Endothelial cell of umbilical vein (primary cell): ENCODE data around the gene ADAM10. TPM values are rescaled to one million over a fixed set of nuclear protein-coding genes. Genes with fewer than 3 reads are reported as not detected.

Source experiments
- BruUV-seq: library from RNA; stranded (reverse); fragments of 400-500 nt; replicated peaks from 2 replicates; lab custom pipeline; 2021; lab: Mats Ljungman, UMichigan
- CTCF ChIA-PET: fragments of 300-600, 350-600 bp; sonication (Branson Sonifier 250); formaldehyde crosslinking; loops from one replicate; lab custom pipeline; 2021; ENCODE audit warnings: antibody characterized with exemption, inconsistent platforms; lab: Charles Lee
- POLR2A ChIA-PET: fragments of 300-600, 350-600 bp; sonication (Branson Sonifier 250); formaldehyde crosslinking; loops from one replicate; lab custom pipeline; 2021; ENCODE audit warnings: antibody characterized with exemption, inconsistent platforms; lab: Charles Lee
- DNase-seq: peaks from one replicate; pipeline ENCODE4 v3.0.0-alpha.2; 2011; ENCODE audit warnings: low read depth, low spot score
- FAIRE-seq: peaks from 2 replicates; lab custom pipeline; 2011; peaks lifted over from hg19 to GRCh38; lab: Jason Lieb, UNC
- H2AFZ ChIP-seq: 2 replicates; pipeline ENCODE4 v1.6.0; 2012; ENCODE audit warnings: low read depth, low read length, control low read depth, inconsistent platforms
- H3K27ac ChIP-seq: 2 replicates; pipeline ENCODE4 v1.5.1; 2011; ENCODE audit warnings: low read depth, mild to moderate bottlenecking, control low read depth, low read length, moderate library complexity; ENCODE audit not compliant: insufficient read depth
- H3K27me3 ChIP-seq, 2 experiments: 2 replicates each; pipeline versions ENCODE4 v1.6.0 to v1.6.1; 2011; ENCODE audit warnings: low read length in 2 of 2, mixed read lengths in 1 of 2; ENCODE audit not compliant: control insufficient read depth in 2 of 2, insufficient read depth in 2 of 2
- H3K36me3 ChIP-seq, 2 experiments: 2 replicates in 1 of 2; 3 replicates in 1 of 2; pipeline ENCODE4 v1.5.1; 2011; ENCODE audit warnings: low read length in 2 of 2, mild to moderate bottlenecking in 1 of 2, moderate library complexity in 1 of 2; ENCODE audit not compliant: control insufficient read depth in 2 of 2, insufficient read depth in 2 of 2; ENCODE audit errors: extremely low read depth in 1 of 2
- H3K4me1 ChIP-seq: 3 replicates; pipeline ENCODE4 v1.5.1; 2011; ENCODE audit warnings: mild to moderate bottlenecking, low read length; ENCODE audit not compliant: control insufficient read depth, insufficient read depth; ENCODE audit errors: extremely low read depth
- H3K4me2 ChIP-seq: 2 replicates; pipeline ENCODE4 v1.6.1; 2011; ENCODE audit warnings: low read length, control low read depth, mixed read lengths; ENCODE audit not compliant: insufficient read depth
- H3K4me3 ChIP-seq, 3 experiments: fragments of 200-600 bp in 1 of 3; sonication (generic), shearing (Covaris generic) in 1 of 3; replicated peaks in 1 of 3; 2 replicates each; pipeline ENCODE4 v1.5.1; 2011 to 2016; ENCODE audit warnings: control low read depth in 3 of 3, low read length in 3 of 3, mild to moderate bottlenecking in 2 of 3, inconsistent platforms in 1 of 3, low read depth in 1 of 3, moderate library complexity in 1 of 3; ENCODE audit not compliant: insufficient read depth in 1 of 3
- H3K79me2 ChIP-seq: 2 replicates; pipeline ENCODE4 v1.6.0; 2012; ENCODE audit warnings: low read length, inconsistent platforms; ENCODE audit not compliant: control insufficient read depth, insufficient read depth
- H3K9ac ChIP-seq: replicated peaks from 2 replicates; pipeline ENCODE3; 2011; ENCODE audit warnings: low read length, control low read depth; ENCODE audit not compliant: insufficient read depth; ENCODE audit errors: extremely low read depth
- H3K9me1 ChIP-seq: replicated peaks from 3 replicates; pipeline ENCODE4 v1.6.0; 2011; ENCODE audit warnings: mild to moderate bottlenecking, low read length; ENCODE audit not compliant: control insufficient read depth, insufficient read depth; ENCODE audit errors: extremely low read depth
- H3K9me3 ChIP-seq: replicated peaks from 2 replicates; pipeline ENCODE4 v1.5.1; 2012; ENCODE audit warnings: low read length, inconsistent platforms; ENCODE audit not compliant: control insufficient read depth, insufficient read depth
- H4K20me1 ChIP-seq: replicated peaks from 2 replicates; pipeline ENCODE3; 2011; ENCODE audit warnings: mild to moderate bottlenecking, low read length; ENCODE audit not compliant: control insufficient read depth, insufficient read depth; ENCODE audit errors: extremely low read depth
- CTCF ChIP-seq, 2 donors: IDR thresholded peaks; 1 replicate in 1 of 2; 2 replicates in 1 of 2; pipeline ENCODE4 v1.5.1; 2011; ENCODE audit warnings: low read length in 2 of 2, mild to moderate bottlenecking in 2 of 2, moderate library complexity in 2 of 2, control low read depth in 1 of 2, inconsistent platforms in 1 of 2, low read depth in 1 of 2; ENCODE audit not compliant: insufficient read depth in 1 of 2; ENCODE audit errors: extremely low read depth in 1 of 2
- EZH2 ChIP-seq: IDR thresholded peaks from 2 replicates; pipeline ENCODE4 v1.6.1; 2012; ENCODE audit warnings: borderline replicate concordance, low read depth, mild to moderate bottlenecking, moderate library complexity, low read length, inconsistent platforms; ENCODE audit not compliant: severe bottlenecking
- FOS ChIP-seq: IDR thresholded peaks from 2 replicates; pipeline ENCODE4 v1.6.1; 2011; ENCODE audit warnings: mild to moderate bottlenecking, low read length, moderate library complexity, borderline replicate concordance; ENCODE audit not compliant: insufficient read depth
- GATA2 ChIP-seq: IDR thresholded peaks from 2 replicates; pipeline ENCODE4 v1.7.0; 2011; ENCODE audit warnings: low read depth, mild to moderate bottlenecking, moderate library complexity, mixed read lengths, low read length; ENCODE audit not compliant: insufficient read length, insufficient read depth
- MAX ChIP-seq: IDR thresholded peaks from 2 replicates; pipeline ENCODE4 v1.6.1; 2011; ENCODE audit not compliant: insufficient read depth, insufficient read length
- dilution Hi-C: fragments of 300-500 bp; cut with MboI; formaldehyde crosslinking; loops from one replicate; pipeline ENCODE4 v1.15.0; 2019; ENCODE audit warnings: low sequenced_read_pairs; ENCODE audit not compliant: extremely low pct_ligation_motif_present
- intact Hi-C: fragments of 100-400 bp; cut with micrococcal nuclease; formaldehyde crosslinking; loops from one replicate; pipeline ENCODE4 v1.10.0; 2022
- polyA plus RNA-seq, 4 experiments: library from polyadenylated mRNA; depleted of rRNA in 3 of 4; stranded (reverse) in 3 of 4; unstranded in 1 of 4; fragments of >200 nt; gene quantifications; 2 replicates each; pipeline versions ENCODE4 v1.2.1 to v1.2.3, GENCODE V29; 2011 to 2012; ENCODE audit warnings: missing spikeins in 1 of 4
- total RNA-seq: library from RNA; stranded (reverse); gene quantifications from 2 replicates; pipeline ENCODE4 v1.2.3, GENCODE V29; 2021

ADAM10 gene
- total and polyA plus RNA-seq, 2 donors (not counting 3 experiments of a cell fraction or from before 2014, with no cell fraction given), result 91.3 to 203 TPM

GRCh38 chr15:58676766-58677165 is 72.7 kb downstream of the ADAM10 start:
- Histone ChIP-seq H3K27me3 (no peaks in the 10 kb centered on the region), H3K4me2 (no peak overlapping the region), H3K79me2 (peaks cover 4% of the 10 kb centered on the region), H3K4me3 (no peak overlapping the region), H3K27ac (no peak overlapping the region), H3K9me3 (no peaks in the 10 kb centered on the region), H3K9ac (no peak overlapping the region), H3K9me1 (no peaks in the 10 kb centered on the region), H4K20me1 (no peaks in the 10 kb centered on the region), H2AFZ (no peak overlapping the region), H3K36me3 (no peaks in the 10 kb centered on the region), H3K4me1 (peaks cover 7% of the 10 kb centered on the region)
- TF ChIP-seq GATA2 (no peak), EZH2 (no peak), CTCF (IDR thresholded peaks at IDR 0.05; ENCODE audit: extremely low read depth in 1 of 2, insufficient read depth in 1 of 2, low read depth in 1 of 2, low read length in 2 of 2) (no peak)
- no TSS peak for BruUV-seq
- POLR2A ChIA-PET, result no interaction called here
- FAIRE-seq, result no peak
- dilution Hi-C loops, result no loop called here
- no peak for DNase-seq
- intact Hi-C loops, result no loop called here
- CTCF ChIA-PET, result interaction anchor here (1.8 kb wide), 1 partner anchor 11 kb away, joined by 10 read pairs; no protein-coding TSS in a partner anchor

GRCh38 chr15:58671186-58671585 is 78.3 kb downstream of the ADAM10 start:
- Histone ChIP-seq H3K27me3 (no peaks in the 10 kb centered on the region), H3K9me1 (no peaks in the 10 kb centered on the region), H3K27ac (no peak overlapping the region), H3K9me3 (no peaks in the 10 kb centered on the region), H3K9ac (no peak overlapping the region), H3K4me1 (peaks cover 3% of the 10 kb centered on the region), H3K36me3 (no peaks in the 10 kb centered on the region), H3K79me2 (peaks cover 4% of the 10 kb centered on the region), H4K20me1 (peaks cover 2% of the 10 kb centered on the region), H3K4me3 (no peak overlapping the region), H3K4me2 (no peak overlapping the region), H2AFZ (no peak overlapping the region)
- intact Hi-C loops, result no loop called here
- dilution Hi-C loops, result no loop called here
- no peak for FAIRE-seq
- ChIA-PET POLR2A (no interaction called here), CTCF (interaction anchor here (0.6 kb wide), 1 partner anchor 25 kb away, joined by 4 read pairs; no protein-coding TSS in a partner anchor)
- no peak for DNase-seq
- no TSS peak for BruUV-seq
- TF ChIP-seq MAX, result no peak
- no peak for TF ChIP-seq FOS
- no peak for TF ChIP-seq EZH2
